PC-9 (cell line): ENCODE data around the gene LPIN3.

Experiments
- CTCF ChIP-seq: fragments of 200-600 bp; sonication (generic); conservative IDR thresholded peaks from 2 replicates; pipeline ENCODE4 v1.6.1; 2017; ENCODE audit warnings: mixed run types, antibody characterized with exemption, mild to moderate bottlenecking, moderate library complexity
- EZH2 ChIP-seq: fragments of 200-600 bp; sonication (generic); IDR thresholded peaks from 2 replicates; pipeline ENCODE4 v1.8.0; 2017; ENCODE audit warnings: antibody characterized with exemption, low read depth

- TF ChIP-seq CTCF (no peak), EZH2 (no peak)
Observed at GRCh38 chr20:41367393-41367695, 26.7 kb downstream of the LPIN3 start.
